GM12878 (cell line): ENCODE results near the gene LRRFIP2. TPM values are rescaled to one million over a fixed set of nuclear protein-coding genes. Genes with fewer than 3 reads are reported as not detected.

Source experiments
- ATAC-seq: fragments of 200-7000 bp; cut with Tn5 transposase; 3 replicates; pipeline ENCODE4 v1.9.1; 2020; ENCODE audit warnings: mild to moderate bottlenecking, moderate library complexity
- BruUV-seq: library from RNA; stranded (reverse); fragments of 400-500 nt; replicated peaks from 2 replicates; lab custom pipeline; 2021; lab: Mats Ljungman, UMichigan
- CTCF ChIA-PET: fragments of 300-600 bp; sonication (Branson Sonifier 250); formaldehyde crosslinking; extraction: SDS; loops from one replicate; lab custom pipeline; 2021; ENCODE audit warnings: inconsistent platforms; lab: Yijun Ruan, JAX
- POLR2A ChIA-PET: fragments of 350-600 bp; formaldehyde crosslinking; extraction: SDS; loops from one replicate; lab custom pipeline; 2021; ENCODE audit warnings: inconsistent platforms; lab: Charles Lee
- RAD21 ChIA-PET: fragments of 300-600 bp; sonication (Branson Sonifier 250); formaldehyde crosslinking; loops from one replicate; lab custom pipeline; 2023; ENCODE audit warnings: antibody characterized with exemption; ENCODE audit not compliant: unreplicated experiment; lab: Charles Lee
- SMC1A ChIA-PET: fragments of 300-600 bp; sonication (Branson Sonifier 250); formaldehyde crosslinking; loops from one replicate; lab custom pipeline; 2023; ENCODE audit not compliant: unreplicated experiment, uncharacterized antibody; lab: Charles Lee
- DNase-seq: peaks from one replicate; pipeline ENCODE4 v3.0.0-alpha.2; 2011; ENCODE audit warnings: low read depth, low spot score
- FAIRE-seq: peaks from 3 replicates; lab custom pipeline; 2011; peaks lifted over from hg19 to GRCh38; lab: Jason Lieb, UNC
- H2AFZ ChIP-seq: 2 replicates; pipeline ENCODE4 v1.6.0; 2011; ENCODE audit warnings: low read depth, low read length, control low read depth; ENCODE audit not compliant: control insufficient read depth
- H3K27ac ChIP-seq: 2 replicates; pipeline ENCODE4 v1.5.1; 2011; ENCODE audit warnings: control low read depth; ENCODE audit not compliant: control insufficient read depth, insufficient read depth
- H3K27me3 ChIP-seq, 2 experiments: replicated peaks in 1 of 2; 2 replicates each; pipeline versions ENCODE4 v1.6.0 to v1.6.1; 2011; ENCODE audit warnings: low read length in 1 of 2; ENCODE audit not compliant: control insufficient read depth in 2 of 2, insufficient read depth in 2 of 2
- H3K36me3 ChIP-seq, 2 experiments: 2 replicates each; pipeline ENCODE4 v1.5.1; 2011; ENCODE audit warnings: low read length in 1 of 2; ENCODE audit not compliant: control insufficient read depth in 2 of 2, insufficient read depth in 2 of 2
- H3K4me1 ChIP-seq: 2 replicates; pipeline ENCODE4 v1.6.1; 2011; ENCODE audit warnings: mild to moderate bottlenecking, low read length, moderate library complexity, mixed read lengths; ENCODE audit not compliant: control insufficient read depth, insufficient read depth
- H3K4me2 ChIP-seq: 2 replicates; pipeline ENCODE4 v1.6.0; 2011; ENCODE audit warnings: control low read depth; ENCODE audit not compliant: control insufficient read depth, insufficient read depth
- H3K4me3 ChIP-seq: fragments of 200-600 bp; sonication (generic); 2 replicates; pipeline ENCODE4 v1.5.1; 2016
- H3K79me2 ChIP-seq: 2 replicates; pipeline ENCODE4 v1.6.0; 2011; ENCODE audit warnings: low read length; ENCODE audit not compliant: control insufficient read depth, insufficient read depth
- H3K9ac ChIP-seq: 2 replicates; pipeline ENCODE4 v1.8.0; 2011; ENCODE audit warnings: low read length, control low read depth, mixed read lengths; ENCODE audit not compliant: control insufficient read depth, insufficient read depth
- H3K9me3 ChIP-seq: replicated peaks from 3 replicates; pipeline ENCODE4 v1.5.1; 2011; ENCODE audit warnings: mild to moderate bottlenecking, low read length; ENCODE audit not compliant: control insufficient read depth, insufficient read depth
- H4K20me1 ChIP-seq: 2 replicates; pipeline ENCODE4 v1.6.0; 2011; ENCODE audit not compliant: control insufficient read depth, insufficient read depth
- ATF7 ChIP-seq: fragments of 450-650 bp; IDR thresholded peaks from 2 replicates; pipeline ENCODE4 v1.6.1; 2016; ENCODE audit warnings: low read depth, mild to moderate bottlenecking
- CEBPZ ChIP-seq: fragments of 150-350 bp; IDR thresholded peaks from 2 replicates; pipeline ENCODE4 v1.6.1; 2016; ENCODE audit warnings: low read depth, low read length
- KDM1A ChIP-seq: fragments of 200-600 bp; sonication (generic); IDR thresholded peaks from 2 replicates; pipeline ENCODE4 v1.6.1; 2016; ENCODE audit warnings: borderline replicate concordance
- MTA2 ChIP-seq: fragments of 450-650 bp; IDR thresholded peaks from 2 replicates; pipeline ENCODE4 v1.6.1; 2016; ENCODE audit warnings: low read depth, mild to moderate bottlenecking, moderate library complexity
- PBX3 ChIP-seq: IDR thresholded peaks from 2 replicates; pipeline ENCODE4 v1.6.1; 2011; ENCODE audit warnings: mild to moderate bottlenecking, low read depth, low read length, moderate library complexity; ENCODE audit not compliant: insufficient replicate concordance
- RAD21 ChIP-seq: IDR thresholded peaks from 2 replicates; pipeline ENCODE4 v1.6.1; 2011; ENCODE audit warnings: mild to moderate bottlenecking, low read depth, low read length, moderate library complexity; ENCODE audit not compliant: insufficient read depth
- RB1 ChIP-seq: fragments of 450-650 bp; formaldehyde crosslinking; IDR thresholded peaks from 2 replicates; pipeline ENCODE4 v1.6.1; 2017; ENCODE audit warnings: mild to moderate bottlenecking, borderline replicate concordance
- RFX5 ChIP-seq: IDR thresholded peaks from 2 replicates; pipeline ENCODE4 v1.6.1; 2011; ENCODE audit warnings: low read depth, low read length, improper control_type of control experiment
- SIN3A ChIP-seq: IDR thresholded peaks from 2 replicates; pipeline ENCODE4 v1.6.1; 2012; ENCODE audit warnings: low read depth, low read length, improper control_type of control experiment
- STAT1 ChIP-seq: fragments of 450-650 bp; conservative IDR thresholded peaks from 2 replicates; pipeline ENCODE4 v1.6.1; 2014; ENCODE audit warnings: antibody characterized with exemption, mild to moderate bottlenecking
- USF2 ChIP-seq: IDR thresholded peaks from 2 replicates; pipeline ENCODE4 v1.6.1; 2011; ENCODE audit warnings: low read depth, low read length, improper control_type of control experiment, borderline replicate concordance
- WRNIP1 ChIP-seq: IDR thresholded peaks from 2 replicates; pipeline ENCODE4 v1.6.1; 2011; ENCODE audit warnings: low read depth, low read length, improper control_type of control experiment, borderline replicate concordance
- ZBED1 ChIP-seq: IDR thresholded peaks from 2 replicates; pipeline ENCODE4 v1.6.1; 2016; ENCODE audit warnings: borderline replicate concordance
- ZBTB33 ChIP-seq: fragments of 450-650 bp; IDR thresholded peaks from 2 replicates; pipeline ENCODE4 v1.6.1; 2017; ENCODE audit warnings: mild to moderate bottlenecking
- ZNF274 ChIP-seq: IDR thresholded peaks from one replicate; pipeline ENCODE4 v1.8.0; 2011; ENCODE audit not compliant: insufficient read length, insufficient read depth
- WGBS: methylation state at CpG from one replicate; pipeline ENCODE4 v1.1.6; 2016; ENCODE audit warnings: low lambda C conversion rate; ENCODE audit not compliant: insufficient replicate concordance, insufficient coverage; ENCODE audit errors: missing lambda C conversion rate; 5-methylcytosine and 5-hydroxymethylcytosine counted together
- in situ Hi-C: fragments of 300-500 bp; cut with MboI; formaldehyde crosslinking; loops from 9 replicates; pipeline ENCODE4 v1.14.3; 2018; ENCODE audit warnings: mixed read lengths
- intact Hi-C: fragments of 100-400 bp; cut with micrococcal nuclease; formaldehyde crosslinking; loops from one replicate; pipeline ENCODE4 v1.14.2; 2022; ENCODE audit not compliant: unreplicated experiment
- polyA plus RNA-seq, 11 experiments: library from polyadenylated mRNA; depleted of rRNA in 4 of 11; unstranded in 6 of 11; stranded (reverse) in 5 of 11; fragments of >200 nt; fragmentation: Nextera tagmentation in 4 of 11; fragmentation: Illumina TruSeq in 1 of 11; extraction: Ambion mirVana in 4 of 11; extraction: Trizol in 1 of 11; gene quantifications; 1 replicate in 1 of 11; 2 replicates in 10 of 11; pipeline versions ENCODE4 v1.2.1 to v1.2.3, GENCODE V29; 2011 to 2016; ENCODE audit warnings: inconsistent platforms in 2 of 11, missing spikeins in 2 of 11, low read depth in 1 of 11
- total RNA-seq, 4 experiments: library from RNA; depleted of rRNA in 3 of 4; stranded (reverse); fragments of >200 nt in 3 of 4; fragmentation: Illumina TruSeq in 1 of 4; extraction: Trizol in 1 of 4; gene quantifications; 2 replicates each; pipeline versions ENCODE4 v1.2.1 to v1.2.3, GENCODE V29; 2013 to 2021

Gene LRRFIP2
- total and polyA plus RNA-seq, 10 of the 15 experiments (the other 5 are each of a cell fraction or from before 2014, with no cell fraction given), result 9.7 to 46.9 (median 38.1) TPM

GRCh38 chr3:37024820-37025405 lies 149.5 kb downstream of the LRRFIP2 start:
- ChIA-PET POLR2A (interaction anchor here (0.9 to 1.6 kb wide), 2 partner anchors 31 to 180 kb away, joined by 3 to 6 read pairs; partner anchors contain the start of genes EPM2AIP1 and MLH1), SMC1A (interaction anchor here (0.7 to 2.2 kb wide), 23 partner anchors 9 to 1090 kb away, joined by 3 to 27 read pairs (median 4); partner anchors contain the start of genes LRRFIP2 and MLH1)
- no peak for TF ChIP-seq ZBED1
- no peak for TF ChIP-seq CEBPZ
- no peak for TF ChIP-seq WRNIP1
- TF ChIP-seq STAT1, result no peak
- no peak for TF ChIP-seq RAD21
- no peak for TF ChIP-seq ZBTB33
- TF ChIP-seq SIN3A, result no peak
- TF ChIP-seq RB1, result no peak
- peak; percentile 78 for TF ChIP-seq MTA2
- no peak for TF ChIP-seq USF2
- no peak for TF ChIP-seq ATF7
- TF ChIP-seq RFX5, result no peak
- TF ChIP-seq PBX3, result no peak
- no peak for TF ChIP-seq ZNF274
- TF ChIP-seq KDM1A, result no peak

More at GRCh38 chr3:37024820-37025405, 149.5 kb downstream of the LRRFIP2 start:
- H3K27ac ChIP-seq, result no peak overlapping the region
- no peaks in the 10 kb centered on the region for H3K9me3 ChIP-seq
- no peak overlapping the region; the same call in 1 of the 2 replicates for H3K4me2 ChIP-seq
- DNase-seq, result peak; percentile 19
- intact Hi-C loops (loop anchor here (2.0 kb wide), 1 partner anchor 188 kb away; no protein-coding TSS in a partner anchor), in situ Hi-C loops (loop anchor here (5.0 kb wide), 1 partner anchor 187 kb away; no protein-coding TSS in a partner anchor)
- RAD21 ChIA-PET, result interaction anchor here (0.6 to 3.2 kb wide), 20 partner anchors 12 to 1807 kb away, joined by 3 to 17 read pairs (median 4); partner anchors contain the start of genes EPM2AIP1, LRRFIP2 and MLH1
- peaks cover 2% of the 10 kb centered on the region; the same call in 1 of the 2 replicates for H4K20me1 ChIP-seq
- FAIRE-seq, result no peak
- H3K4me3 ChIP-seq, result no peak overlapping the region
- H2AFZ ChIP-seq, result no peak overlapping the region
- CTCF ChIA-PET, result interaction anchor here (0.6 to 3.5 kb wide), 27 partner anchors 10 to 422 kb away, joined by 3 to 51 read pairs (median 5); partner anchors contain the start of genes EPM2AIP1 and MLH1
- H3K79me2 ChIP-seq, result no peaks in the 10 kb centered on the region
- no TSS peak for BruUV-seq
- peaks cover 4% of the 10 kb centered on the region; the same call in 1 of the 2 replicates for H3K4me1 ChIP-seq
- H3K36me3 ChIP-seq, result peaks cover 13 to 21% of the 10 kb centered on the region in 2 experiments
- no peak overlapping the region for H3K9ac ChIP-seq
- 97% methylated on average over 3 of the region's 3 CpGs for WGBS
- ATAC-seq, result peak; percentile 93
- no peaks in the 10 kb centered on the region for H3K27me3 ChIP-seq
